Measurements from ENCODE around the gene TRRAP.

DNA sequence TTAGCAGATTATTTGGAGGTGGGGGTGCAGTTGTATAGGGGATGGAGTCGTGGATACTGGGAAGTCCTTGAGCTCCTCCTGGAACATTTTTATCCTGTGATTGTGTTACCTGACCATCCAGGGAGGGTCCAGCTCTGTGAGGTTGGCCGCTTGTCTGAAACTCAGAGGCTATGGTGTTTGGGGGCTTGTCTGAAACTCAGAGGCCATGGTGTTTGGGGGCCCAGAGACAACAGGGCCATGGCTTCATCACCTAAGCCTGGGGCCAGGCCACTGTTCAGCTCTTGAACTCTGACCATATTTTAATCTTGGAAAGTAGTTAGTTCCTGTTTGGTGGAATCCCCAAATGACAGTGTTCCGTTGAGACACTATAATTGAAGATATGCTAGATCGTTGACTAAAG is 66.1 kb downstream of the TRRAP start:
- TF ChIP-seq, protein P1, sequence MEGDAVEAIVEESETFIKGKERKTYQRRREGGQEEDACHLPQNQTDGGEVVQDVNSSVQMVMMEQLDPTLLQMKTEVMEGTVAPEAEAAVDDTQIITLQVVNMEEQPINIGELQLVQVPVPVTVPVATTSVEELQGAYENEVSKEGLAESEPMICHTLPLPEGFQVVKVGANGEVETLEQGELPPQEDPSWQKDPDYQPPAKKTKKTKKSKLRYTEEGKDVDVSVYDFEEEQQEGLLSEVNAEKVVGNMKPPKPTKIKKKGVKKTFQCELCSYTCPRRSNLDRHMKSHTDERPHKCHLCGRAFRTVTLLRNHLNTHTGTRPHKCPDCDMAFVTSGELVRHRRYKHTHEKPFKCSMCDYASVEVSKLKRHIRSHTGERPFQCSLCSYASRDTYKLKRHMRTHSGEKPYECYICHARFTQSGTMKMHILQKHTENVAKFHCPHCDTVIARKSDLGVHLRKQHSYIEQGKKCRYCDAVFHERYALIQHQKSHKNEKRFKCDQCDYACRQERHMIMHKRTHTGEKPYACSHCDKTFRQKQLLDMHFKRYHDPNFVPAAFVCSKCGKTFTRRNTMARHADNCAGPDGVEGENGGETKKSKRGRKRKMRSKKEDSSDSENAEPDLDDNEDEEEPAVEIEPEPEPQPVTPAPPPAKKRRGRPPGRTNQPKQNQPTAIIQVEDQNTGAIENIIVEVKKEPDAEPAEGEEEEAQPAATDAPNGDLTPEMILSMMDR (conservative IDR thresholded peaks at IDR 0.05; ENCODE audit: low read depth, low read length) = no peak
- TF ChIP-seq NFE2L2 (IDR thresholded peaks at IDR 0.05; ENCODE audit: low read depth, low read length) = no peak
- no peak for TF ChIP-seq POLR2A (IDR thresholded peaks at IDR 0.05; ENCODE audit: low read depth, low read length)
- TF ChIP-seq RFX5 (IDR thresholded peaks at IDR 0.05; ENCODE audit: low read depth, low read length) = no peak
- no peak for TF ChIP-seq CHD1 (IDR thresholded peaks at IDR 0.05; ENCODE audit: low read depth, low read length)
